NB4 (cell line): ENCODE measurements around the gene PIP4K2A.
A peak's percentile ranks its signal among the peaks of the same experiment; 100 is the strongest.

ENCODE experiments used
- DNase-seq: peaks from one replicate; pipeline ENCODE4 v3.0.0; 2010; ENCODE audit warnings: low read depth
- H3K4me3 ChIP-seq: one replicate; pipeline ENCODE4 v1.5.1; 2011; ENCODE audit warnings: mild to moderate bottlenecking, low read depth, low read length, moderate library complexity
- CTCF ChIP-seq: IDR thresholded peaks from one replicate; pipeline ENCODE4 v1.5.1; 2012; ENCODE audit warnings: low read depth, low read length
- MAX ChIP-seq: IDR thresholded peaks from 2 replicates; pipeline ENCODE4 v1.6.1; 2011; ENCODE audit warnings: low read depth, low read length
- MYC ChIP-seq: IDR thresholded peaks from 2 replicates; pipeline ENCODE4 v1.6.1; 2011; ENCODE audit warnings: low read depth, low read length
- POLR2A ChIP-seq: IDR thresholded peaks from 2 replicates; pipeline ENCODE4 v1.6.1; 2011; ENCODE audit warnings: mild to moderate bottlenecking; ENCODE audit not compliant: insufficient read length; ENCODE audit errors: extremely low read depth

The PIP4K2A gene

GRCh38 chr10:22548344-22548743 is 166.0 kb downstream of the PIP4K2A start:
- no peak for DNase-seq
- H3K4me3 ChIP-seq = no peak overlapping the region
- TF ChIP-seq MYC (no peak), MAX (no peak), CTCF (no peak), POLR2A (no peak)

GRCh38 chr10:22545643-22546042 is 168.7 kb downstream of the PIP4K2A start:
- no peak overlapping the region for H3K4me3 ChIP-seq
- no peak for DNase-seq
- TF ChIP-seq MAX (no peak), POLR2A (no peak), CTCF (no peak), MYC (no peak)

- TF ChIP-seq MAX = no peak
- no peak for TF ChIP-seq POLR2A
- no peak for TF ChIP-seq MYC
- no peak for TF ChIP-seq CTCF
- H3K4me3 ChIP-seq = no peak overlapping the region
- DNase-seq = peak; percentile 12
These were observed 169.9 kb downstream of the PIP4K2A start for GRCh38 chr10:22544325-22545068.

- no peak for TF ChIP-seq MAX
- TF ChIP-seq CTCF = no peak
- no peak for TF ChIP-seq POLR2A
- TF ChIP-seq MYC = no peak
- DNase-seq = no peak
- no peak overlapping the region for H3K4me3 ChIP-seq
These were observed 171.6 kb downstream of the PIP4K2A start for GRCh38 chr10:22542773-22543172.

GRCh38 chr10:22541900-22542299 is 172.5 kb downstream of the PIP4K2A start:
- no peak for DNase-seq
- H3K4me3 ChIP-seq = no peak overlapping the region
- TF ChIP-seq MAX = no peak
- no peak for TF ChIP-seq POLR2A
- no peak for TF ChIP-seq MYC
- no peak for TF ChIP-seq CTCF
